HL-60 (cell line): ENCODE data around the gene ZNF319.
"Not testable (repeated sequence)": the region's sequence is repeated elsewhere in the genome, so short reads cannot be mapped to it uniquely, and the experiment has no call there.

Experiments used
- DNase-seq, 2 experiments: peaks; one replicate each; pipeline ENCODE4 v3.0.0-alpha.2; 2010 to 2020; ENCODE audit warnings: low read depth in 1 of 2, low spot score in 1 of 2
- H3K27ac ChIP-seq: fragments of 250-450 bp; sonication (Bioruptor Pico); replicated peaks from 2 replicates; pipeline ENCODE4 v1.5.1; 2020; ENCODE audit warnings: mild to moderate bottlenecking, moderate library complexity
- H3K27me3 ChIP-seq: fragments of 250-450 bp; sonication (Bioruptor Pico); 2 replicates; pipeline ENCODE4 v1.5.1; 2021; ENCODE audit warnings: mild to moderate bottlenecking, moderate library complexity; ENCODE audit not compliant: insufficient read depth, poor library complexity, severe bottlenecking
- H3K4me3 ChIP-seq: replicated peaks from 2 replicates; pipeline ENCODE4 v1.5.1; 2011; ENCODE audit warnings: mild to moderate bottlenecking, control low read depth, low read length; ENCODE audit not compliant: insufficient read depth
- CTCF ChIP-seq: IDR thresholded peaks from one replicate; pipeline ENCODE4 v1.5.1; 2011; ENCODE audit warnings: low read length, control low read depth, inconsistent platforms; ENCODE audit not compliant: insufficient read depth
- GABPA ChIP-seq: IDR thresholded peaks from 2 replicates; pipeline ENCODE4 v1.6.1; 2012; ENCODE audit warnings: low read depth
- POLR2AphosphoS5 ChIP-seq: IDR thresholded peaks from 2 replicates; pipeline ENCODE4 v1.6.1; 2012; ENCODE audit warnings: low read depth
- REST ChIP-seq: IDR thresholded peaks from 2 replicates; pipeline ENCODE4 v1.6.1; 2012; ENCODE audit warnings: low read depth; ENCODE audit not compliant: insufficient replicate concordance
- SPI1 ChIP-seq: IDR thresholded peaks from 2 replicates; pipeline ENCODE4 v1.6.1; 2012; ENCODE audit warnings: low read depth, mild to moderate bottlenecking, borderline replicate concordance

ZNF319 gene

GRCh38 chr16:58009856-58010416 is 9.5 kb upstream of the ZNF319 start:
- no peak overlapping the region for H3K4me3 ChIP-seq
- no peak for DNase-seq
- H3K27ac ChIP-seq: no peak overlapping the region
- H3K27me3 ChIP-seq: no peaks in the 10 kb centered on the region
- TF ChIP-seq REST (no peak), SPI1 (no peak), CTCF (no peak), GABPA (no peak), POLR2AphosphoS5 (no peak)

- not testable (repeated sequence) for H3K27me3 ChIP-seq, H3K27ac ChIP-seq, DNase-seq, H3K4me3 ChIP-seq
Observed at GRCh38 chr16:58004736-58005135, 4.3 kb upstream of the ZNF319 start.

- no peak for DNase-seq
- Histone ChIP-seq H3K4me3 (no peak overlapping the region), H3K27me3 (no peaks in the 10 kb centered on the region), H3K27ac (no peak overlapping the region)
- TF ChIP-seq SPI1 (no peak), GABPA (no peak), REST (no peak), POLR2AphosphoS5 (no peak), CTCF (no peak)
Observed at GRCh38 chr16:58002936-58003335, 2.5 kb upstream of the ZNF319 start.

- no peaks in the 10 kb centered on the region for H3K27me3 ChIP-seq
- no peak for TF ChIP-seq SPI1
- no peak for TF ChIP-seq CTCF
- no peak for TF ChIP-seq GABPA
- no peak for TF ChIP-seq POLR2AphosphoS5
- TF ChIP-seq REST: no peak
- H3K4me3 ChIP-seq: no peak overlapping the region
- H3K27ac ChIP-seq: no peak overlapping the region
- DNase-seq: no peak
Observed at GRCh38 chr16:58002416-58002800, 1.9 kb upstream of the ZNF319 start.
